Measurements from ENCODE around the gene ENG. TPM values are rescaled to one million over a fixed set of nuclear protein-coding genes. Genes with fewer than 3 reads are reported as not detected.

The ENG gene
- polyA plus RNA-seq, 3 donors = 15.7 to 26.0 (median 17.9) TPM

GRCh38 chr9:127825319-127826051 lies 29.0 kb downstream of the ENG start:
- no peak overlapping the region for H3K4me2 ChIP-seq (replicated peaks; ENCODE audit: extremely low read depth, low read length, poor library complexity, severe bottlenecking)
- no peaks in the 10 kb centered on the region for H3K79me2 ChIP-seq (ENCODE audit: insufficient read depth, low read length)
- Mint-ChIP-seq H3K4me1 (peaks cover 11% of the 10 kb centered on the region), H3K4me3 (no peak overlapping the region), H3K27ac (peak overlapping the region in 1 of 7 donors; percentile 35), H3K36me3 (peaks cover 46 to 58% of the 10 kb centered on the region in 2 donors), H3K27me3 (ENCODE audit: low read depth in 3 of 3) (peaks cover 1 to 3% (median 2%) of the 10 kb centered on the region in 3 donors), H3K9me3 (no peaks in the 10 kb centered on the region)
- H3K4me3 ChIP-seq (replicated peaks in 1 of 3; ENCODE audit: low read depth in 2 of 3, low read length in 3 of 3) = no peak overlapping the region
- H3K9me3 ChIP-seq (replicated peaks in 1 of 2; ENCODE audit: control insufficient read depth in 1 of 2, insufficient read depth in 1 of 2, low read length in 2 of 2) = no peaks in the 10 kb centered on the region
- WGBS (ENCODE audit: insufficient coverage) = 88% methylated on average over 26 of the region's 42 CpGs
- peaks cover 33 to 46% of the 10 kb centered on the region in 2 donors for H3K36me3 ChIP-seq (replicated peaks in 1 of 2; ENCODE audit: control insufficient read depth in 1 of 2, insufficient read depth in 2 of 2, low read length in 2 of 2)
- H3K4me1 ChIP-seq (ENCODE audit: control insufficient read depth in 1 of 2, insufficient read depth in 2 of 2, low read length in 2 of 2) = peaks cover 7 to 12% of the 10 kb centered on the region in 2 donors
- TF ChIP-seq CTCF (IDR thresholded peaks at IDR 0.05) = peak; percentile 24
- H4K20me1 ChIP-seq (ENCODE audit: insufficient read depth, low read length) = no peaks in the 10 kb centered on the region
- no peak overlapping the region for H2AFZ ChIP-seq (ENCODE audit: insufficient read depth, low read depth, low read length, poor library complexity, severe bottlenecking)
- no peak overlapping the region for H3K27ac ChIP-seq (ENCODE audit: low read depth in 1 of 2, low read length in 2 of 2)
- no peak overlapping the region for H3K9ac ChIP-seq (ENCODE audit: insufficient read depth, low read length, poor library complexity, severe bottlenecking)
- no peak for DNase-seq
- intact Hi-C loops (cut with micrococcal nuclease) = loop anchor here in 1 of 2 donors (5.0 kb wide), 1 partner anchor 37 kb away; no protein-coding TSS in a partner anchor
- H3K27me3 ChIP-seq (ENCODE audit: control insufficient read depth in 2 of 2, insufficient read depth in 2 of 2, low read length in 2 of 2) = no peaks in the 10 kb centered on the region

GRCh38 chr9:127822108-127822507 lies 32.4 kb downstream of the ENG start:
- Mint-ChIP-seq H3K27me3 (ENCODE audit: low read depth in 3 of 3) (peaks cover 0 to 3% (median 2%) of the 10 kb centered on the region in 3 donors), H3K36me3 (peaks cover 52 to 60% of the 10 kb centered on the region in 2 donors), H3K4me3 (no peak overlapping the region), H3K4me1 (no peaks in the 10 kb centered on the region), H3K9me3 (no peaks in the 10 kb centered on the region), H3K27ac (no peak overlapping the region)
- Histone ChIP-seq H3K27me3 (ENCODE audit: control insufficient read depth in 2 of 2, insufficient read depth in 2 of 2, low read length in 2 of 2) (no peaks in the 10 kb centered on the region), H3K4me1 (ENCODE audit: control insufficient read depth in 1 of 2, insufficient read depth in 2 of 2, low read length in 2 of 2) (no peaks in the 10 kb centered on the region), H4K20me1 (ENCODE audit: insufficient read depth, low read length) (no peaks in the 10 kb centered on the region), H3K4me2 (replicated peaks; ENCODE audit: extremely low read depth, low read length, poor library complexity, severe bottlenecking) (no peak overlapping the region), H3K79me2 (ENCODE audit: insufficient read depth, low read length) (no peaks in the 10 kb centered on the region), H3K4me3 (replicated peaks in 1 of 3; ENCODE audit: low read depth in 2 of 3, low read length in 3 of 3) (no peak overlapping the region), H2AFZ (ENCODE audit: insufficient read depth, low read depth, low read length, poor library complexity, severe bottlenecking) (no peak overlapping the region), H3K27ac (ENCODE audit: low read depth in 1 of 2, low read length in 2 of 2) (no peak overlapping the region), H3K9me3 (replicated peaks in 1 of 2; ENCODE audit: control insufficient read depth in 1 of 2, insufficient read depth in 1 of 2, low read length in 2 of 2) (no peaks in the 10 kb centered on the region), H3K36me3 (replicated peaks in 1 of 2; ENCODE audit: control insufficient read depth in 1 of 2, insufficient read depth in 2 of 2, low read length in 2 of 2) (peaks cover 50 to 60% of the 10 kb centered on the region in 2 donors), H3K9ac (ENCODE audit: insufficient read depth, low read length, poor library complexity, severe bottlenecking) (no peak overlapping the region)
- intact Hi-C loops (cut with micrococcal nuclease) = no loop called here
- TF ChIP-seq CTCF (IDR thresholded peaks at IDR 0.05) = no peak
- no CpG with 5 or more reads among the region's 4 CpGs for WGBS (ENCODE audit: insufficient coverage)
- DNase-seq = no peak

Measured in CD14-positive monocyte (primary cell).